Esophagus mucosa (tissue), 1 donor: ENCODE measurements around the gene EPHA1. TPM values are rescaled to one million over a fixed set of nuclear protein-coding genes. Genes with fewer than 3 reads are reported as not detected.
A peak's percentile ranks its signal among the peaks of the same experiment; 100 is the strongest.
"Not testable (repeated sequence)": the region's sequence is repeated elsewhere in the genome, so short reads cannot be mapped to it uniquely, and the experiment has no call there.

ENCODE experiments used
- ATAC-seq: fragments of 200-7000 bp; cut with Tn5 transposase; one replicate; pipeline ENCODE4 v1.9.1; 2020
- total RNA-seq: library from RNA; stranded (reverse); gene quantifications from one replicate; pipeline ENCODE4 v1.2.4, GENCODE V29; 2023
- donor health status: DM: yes; HTN: yes; CAD: no.

The EPHA1 gene
- total RNA-seq, 1 donor from 2014 or later = 79.0 TPM

DNA sequence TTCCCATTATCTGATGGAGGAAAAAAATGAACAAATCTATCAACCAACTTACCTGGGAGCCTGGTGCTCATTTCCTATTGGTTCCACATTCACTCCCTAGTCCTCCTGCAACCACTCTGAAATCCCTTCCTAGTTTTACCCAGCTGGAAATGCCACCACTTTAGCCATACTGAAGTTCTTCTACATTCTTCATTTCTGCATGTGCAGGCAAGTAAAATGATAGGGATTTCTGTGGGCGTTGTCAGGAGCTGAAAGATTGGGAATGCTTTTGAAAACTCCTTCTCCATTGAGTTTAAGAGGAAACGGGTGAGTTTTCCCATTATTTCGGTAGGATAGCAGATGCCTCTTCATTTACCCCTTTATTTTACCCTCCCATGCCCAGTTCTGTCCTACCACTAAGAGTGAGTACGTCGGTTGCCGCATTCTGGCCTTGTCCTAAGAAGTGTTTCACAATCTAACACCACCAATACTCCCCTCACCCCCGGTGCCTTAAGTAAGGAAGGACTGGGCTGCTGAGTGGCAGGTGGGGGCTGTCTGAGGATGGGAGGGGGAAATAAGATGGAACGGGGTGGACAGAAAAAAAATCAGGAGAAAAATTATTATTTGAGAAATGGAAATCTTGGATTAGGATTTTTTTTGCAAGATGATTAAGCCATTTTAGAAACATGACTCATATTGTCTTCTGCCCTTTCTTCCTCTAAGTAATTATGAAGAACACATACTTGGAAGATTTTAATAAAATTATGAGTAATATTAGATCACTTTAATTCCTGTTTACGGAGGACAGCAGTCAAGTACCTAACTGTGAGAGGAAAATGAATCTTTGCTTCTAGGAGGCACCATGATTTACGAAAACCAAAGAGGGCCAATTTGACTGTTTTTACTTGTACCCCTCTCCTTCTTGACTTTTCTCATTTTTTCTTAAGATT lies 21.4 kb upstream of the EPHA1 start:
- ATAC-seq = peak; percentile 44

DNA sequence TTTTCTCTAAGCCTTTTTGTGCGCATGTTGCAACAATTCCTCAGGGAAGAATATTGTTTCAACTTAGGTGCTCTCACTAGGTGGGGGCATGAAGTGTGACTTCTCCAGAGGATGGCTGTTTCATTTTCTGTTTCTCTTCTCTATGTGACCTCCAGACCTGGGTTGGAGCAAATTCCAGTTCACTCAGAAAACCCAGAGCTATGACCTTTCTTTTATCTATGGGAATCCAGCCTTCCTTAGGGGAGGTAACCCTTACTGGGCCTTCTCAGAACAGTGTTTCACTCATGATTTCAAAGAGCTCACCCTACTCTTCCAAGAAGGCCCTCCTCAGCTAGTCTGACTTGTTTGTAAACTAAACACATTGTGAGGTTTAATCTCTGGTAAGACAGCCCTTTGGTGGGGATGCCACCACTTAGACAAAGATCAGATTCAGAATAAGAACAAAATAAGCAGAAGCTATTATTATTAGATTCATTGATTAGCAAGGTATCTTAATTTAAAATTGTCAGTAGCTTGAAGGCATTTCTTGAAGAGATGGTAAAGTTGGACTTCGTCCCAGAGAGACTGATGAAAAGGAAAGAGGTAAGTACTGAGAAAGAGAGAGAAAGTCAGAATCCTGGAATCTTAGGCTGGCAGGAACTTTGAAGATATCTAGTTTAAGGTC lies 18.0 kb upstream of the EPHA1 start:
- ATAC-seq = no peak

DNA sequence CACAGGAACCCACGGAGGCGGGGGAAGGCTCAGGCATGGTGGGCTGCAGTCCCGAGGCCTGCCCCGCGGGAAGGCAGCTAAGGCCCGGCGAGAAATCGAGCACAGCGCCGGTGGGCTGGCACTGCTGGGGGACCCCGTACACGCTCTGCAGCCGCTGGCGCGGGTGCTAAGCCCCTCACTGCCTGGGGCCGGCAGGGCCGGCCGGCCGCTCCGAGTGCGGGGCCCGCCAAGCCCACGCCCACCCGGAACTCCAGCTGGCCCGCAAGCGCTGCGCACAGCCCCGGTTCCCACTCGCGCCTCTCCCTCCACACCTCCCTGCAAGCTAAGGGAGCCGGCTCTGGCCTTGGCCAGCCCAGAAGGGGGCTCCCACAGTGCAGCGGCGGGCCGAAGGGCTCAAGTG lies 15.8 kb upstream of the EPHA1 start:
- ATAC-seq = not testable (repeated sequence)

DNA sequence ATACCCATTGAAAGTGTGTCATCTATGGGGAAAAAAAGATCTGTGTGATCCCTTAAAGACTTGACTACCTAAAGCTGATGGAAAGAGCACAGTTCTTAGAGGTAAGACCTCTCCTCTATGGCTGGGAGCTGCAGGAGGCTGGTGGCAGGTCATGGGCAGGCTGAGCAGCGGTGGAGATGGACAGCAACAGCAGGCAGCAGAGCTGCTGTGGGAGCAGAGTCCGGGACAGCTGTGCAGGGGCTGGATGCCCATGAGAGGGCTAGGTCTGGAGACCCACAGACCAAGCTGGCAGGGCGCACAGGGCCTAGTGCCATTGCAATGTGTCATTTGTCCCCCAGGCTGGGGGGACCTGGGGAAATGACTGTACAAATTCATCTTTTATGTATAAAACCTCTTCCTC lies 13.4 kb upstream of the EPHA1 start:
- ATAC-seq = no peak

DNA sequence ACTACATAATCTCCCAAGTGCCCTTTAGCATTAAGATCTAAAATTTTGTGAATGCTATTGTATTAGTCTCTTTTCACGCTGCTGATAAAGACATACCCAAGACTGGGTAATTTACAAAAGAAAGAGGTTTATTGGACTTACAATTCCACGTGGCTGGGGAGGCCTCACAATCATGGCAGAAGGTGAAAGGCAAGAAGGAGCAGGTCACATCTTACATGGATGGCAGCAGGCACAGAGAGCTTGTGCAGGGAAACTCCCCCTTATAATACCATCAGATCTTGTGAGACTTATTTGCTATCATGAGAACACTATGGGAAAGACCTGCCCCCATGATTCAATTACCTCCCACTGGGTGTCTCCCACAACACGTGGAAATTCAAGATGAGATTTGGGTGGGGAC lies 12.0 kb upstream of the EPHA1 start:
- ATAC-seq = not testable (repeated sequence)

DNA sequence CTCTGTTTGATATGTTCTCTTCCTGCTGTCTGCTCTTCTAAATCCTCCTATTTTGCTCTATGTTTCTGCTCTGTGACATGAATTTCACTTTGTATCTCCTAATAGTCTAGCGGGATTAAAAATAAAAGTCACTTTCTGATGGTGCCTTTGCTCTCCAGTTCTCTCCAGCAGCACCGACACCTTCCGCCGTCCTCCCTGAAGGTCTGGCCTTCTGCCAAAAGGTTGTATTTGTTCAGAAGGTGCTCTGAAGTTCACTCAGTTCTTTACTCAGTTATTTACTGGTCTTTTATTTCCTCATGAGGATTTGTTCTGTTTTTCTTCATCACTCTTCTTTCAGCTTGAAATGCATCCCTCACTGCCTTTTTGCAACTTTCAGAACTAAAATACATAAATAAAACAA lies 11.2 kb upstream of the EPHA1 start:
- no peak for ATAC-seq

DNA sequence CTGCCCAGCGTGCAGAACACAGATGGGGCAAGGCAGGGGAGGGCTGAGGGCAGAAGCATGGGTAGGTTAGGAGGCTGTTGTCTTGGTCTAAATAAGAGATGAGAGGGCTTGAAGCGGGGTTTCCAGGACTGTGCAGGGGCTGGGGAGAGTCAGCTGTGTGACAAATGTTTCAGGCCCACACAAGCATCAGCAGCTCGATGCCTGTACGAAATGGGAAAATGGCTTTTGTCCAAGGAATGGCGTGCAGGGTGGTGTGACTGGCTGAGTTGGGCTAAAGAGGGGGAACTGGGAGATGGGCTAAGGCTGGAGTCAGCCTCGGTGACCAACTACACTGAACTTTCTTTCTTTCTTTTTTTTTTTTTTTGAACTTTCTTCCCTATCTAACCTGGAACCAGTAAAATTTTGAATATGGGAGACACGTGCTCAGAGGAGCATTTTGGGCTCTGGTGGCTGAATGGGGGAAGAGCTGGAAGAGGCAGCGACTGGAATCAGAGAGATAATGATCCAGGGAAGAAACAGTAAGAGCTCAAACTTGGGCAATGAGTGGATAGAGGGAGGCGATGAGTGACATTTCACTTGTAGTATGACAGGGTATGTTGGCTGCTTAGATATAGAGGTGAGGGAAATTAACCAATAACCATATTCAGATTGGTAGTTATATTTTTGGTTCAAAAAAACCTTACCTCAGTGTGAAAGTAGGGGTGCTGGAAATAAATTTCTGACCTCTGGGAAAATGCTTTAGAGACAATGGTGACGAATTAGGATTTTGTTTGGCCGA lies 10.2 kb upstream of the EPHA1 start:
- no peak for ATAC-seq

DNA sequence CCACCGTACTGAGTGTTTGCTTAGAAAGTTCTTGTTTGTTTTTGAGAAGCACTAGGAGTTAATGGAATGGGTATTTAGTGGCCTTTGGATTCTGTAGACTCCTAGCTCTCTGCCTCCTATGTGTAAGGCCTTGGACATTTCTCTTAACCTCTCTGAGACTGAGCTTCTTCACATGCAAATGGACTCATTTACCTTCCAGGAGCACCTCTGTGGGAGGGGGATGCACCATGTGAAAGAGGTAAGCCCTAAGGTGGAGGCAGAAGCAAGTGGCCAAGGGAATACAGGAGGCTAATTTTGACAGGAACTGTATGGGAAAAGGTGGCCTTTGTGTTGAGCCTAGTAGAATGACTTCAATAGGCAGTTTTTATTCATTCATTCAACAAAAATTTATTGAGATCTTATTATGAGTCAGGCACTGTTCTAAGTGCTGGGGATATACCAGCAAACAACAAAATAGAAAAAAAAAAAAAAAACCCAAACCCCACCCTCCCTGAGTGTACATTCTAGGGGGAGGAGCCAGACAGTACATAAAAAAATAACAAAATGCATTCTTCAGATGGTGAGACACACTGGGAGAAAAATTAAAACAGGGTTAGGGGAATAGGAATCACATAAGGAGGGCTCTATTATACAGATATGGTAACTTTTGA lies 9.2 kb upstream of the EPHA1 start:
- peak; percentile 54 for ATAC-seq

DNA sequence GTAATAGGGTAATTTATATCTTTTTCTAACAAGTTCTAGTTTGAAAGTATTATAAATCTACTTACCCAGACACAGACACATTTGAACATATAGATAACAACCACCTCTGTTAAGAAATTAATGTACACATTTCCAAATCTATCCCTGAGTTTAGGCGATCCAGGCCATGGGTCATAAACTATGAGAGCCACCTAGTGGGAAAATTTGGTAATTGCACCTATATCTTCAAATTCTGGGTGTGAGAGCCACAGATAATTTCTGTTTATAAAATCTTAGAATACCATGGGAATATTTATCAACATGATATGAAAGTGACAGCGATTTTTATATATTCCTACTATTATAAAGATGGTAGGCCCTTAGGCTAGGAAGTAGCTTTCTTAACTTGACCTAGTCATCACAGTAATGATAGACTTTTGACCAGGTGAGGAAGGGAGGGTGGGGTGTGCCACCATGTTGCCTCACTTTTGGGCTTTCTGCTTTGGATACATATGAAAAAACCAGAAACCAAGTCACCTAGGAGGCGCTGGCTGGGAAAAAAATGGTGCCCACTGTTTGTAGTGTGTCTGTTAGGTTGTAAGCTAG lies 8.0 kb upstream of the EPHA1 start:
- ATAC-seq = peak; percentile 62

DNA sequence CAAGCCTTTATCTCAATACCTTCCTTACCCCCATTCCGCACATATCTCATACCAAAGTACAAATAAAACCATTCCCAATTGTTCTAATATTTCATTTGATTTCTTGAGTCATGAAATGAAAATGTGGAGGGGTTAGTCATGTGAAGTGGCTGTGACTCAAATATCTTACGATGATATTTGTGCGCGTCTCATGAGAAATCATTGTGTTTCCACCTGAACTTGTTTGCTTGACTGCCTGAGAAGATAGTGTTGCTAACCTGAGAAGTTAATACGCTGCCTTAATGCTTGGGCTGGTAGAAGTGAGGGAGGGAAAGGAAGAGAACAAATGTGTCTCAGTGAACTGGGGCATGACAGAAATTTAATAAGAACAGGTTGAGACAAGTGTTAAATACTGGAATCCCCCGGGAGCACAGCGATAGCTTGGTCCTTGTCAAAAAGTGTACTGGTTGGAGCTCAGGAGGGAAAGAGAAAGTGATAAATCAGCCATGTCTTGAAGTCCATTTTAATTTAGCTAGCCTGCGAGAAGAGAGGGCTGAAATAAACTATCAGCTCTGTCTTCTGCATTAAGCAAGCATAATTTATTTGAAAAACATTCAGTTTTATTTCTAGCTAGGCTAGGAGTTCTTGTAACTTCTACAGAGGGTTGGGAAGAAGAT lies 7.2 kb upstream of the EPHA1 start:
- peak; percentile 83 for ATAC-seq

DNA sequence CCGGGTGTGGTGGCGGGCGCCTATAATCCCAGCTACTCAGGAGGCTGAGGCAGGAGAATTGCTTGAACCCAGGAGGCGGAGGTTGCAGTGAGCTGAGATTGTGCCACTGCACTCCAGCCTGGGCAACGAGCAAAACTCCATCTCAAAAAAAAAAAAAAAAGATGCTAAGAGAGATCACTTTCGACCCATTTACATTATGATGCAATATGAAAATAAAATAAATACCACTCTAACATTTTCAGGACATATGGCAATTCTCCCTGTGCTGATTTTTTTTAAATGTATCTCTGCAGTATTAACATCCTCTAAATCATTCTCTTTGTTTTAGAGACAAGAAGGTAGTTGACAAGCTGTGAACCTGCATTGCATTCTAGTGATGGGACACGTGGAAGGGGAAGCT lies 6.6 kb upstream of the EPHA1 start:
- ATAC-seq = not testable (repeated sequence)

DNA sequence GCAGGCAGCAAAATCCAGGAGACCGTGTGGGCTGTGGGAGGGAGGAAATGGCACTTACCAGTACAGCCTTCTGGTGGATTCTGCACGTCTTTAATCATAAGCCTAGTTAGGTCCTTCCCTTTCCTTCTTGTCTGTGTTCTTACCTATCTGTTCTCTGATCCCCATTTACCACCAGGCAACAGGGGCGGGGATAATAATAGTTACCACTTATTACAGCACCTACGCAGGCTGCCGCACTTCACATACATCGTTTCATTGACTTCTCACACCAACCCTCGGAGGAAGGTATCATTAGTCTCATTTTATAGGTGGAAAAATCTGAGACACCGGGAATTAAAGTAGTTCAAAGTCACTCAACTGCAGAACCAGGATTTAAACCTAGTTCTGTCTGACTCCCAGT lies 4.5 kb upstream of the EPHA1 start:
- no peak for ATAC-seq

DNA sequence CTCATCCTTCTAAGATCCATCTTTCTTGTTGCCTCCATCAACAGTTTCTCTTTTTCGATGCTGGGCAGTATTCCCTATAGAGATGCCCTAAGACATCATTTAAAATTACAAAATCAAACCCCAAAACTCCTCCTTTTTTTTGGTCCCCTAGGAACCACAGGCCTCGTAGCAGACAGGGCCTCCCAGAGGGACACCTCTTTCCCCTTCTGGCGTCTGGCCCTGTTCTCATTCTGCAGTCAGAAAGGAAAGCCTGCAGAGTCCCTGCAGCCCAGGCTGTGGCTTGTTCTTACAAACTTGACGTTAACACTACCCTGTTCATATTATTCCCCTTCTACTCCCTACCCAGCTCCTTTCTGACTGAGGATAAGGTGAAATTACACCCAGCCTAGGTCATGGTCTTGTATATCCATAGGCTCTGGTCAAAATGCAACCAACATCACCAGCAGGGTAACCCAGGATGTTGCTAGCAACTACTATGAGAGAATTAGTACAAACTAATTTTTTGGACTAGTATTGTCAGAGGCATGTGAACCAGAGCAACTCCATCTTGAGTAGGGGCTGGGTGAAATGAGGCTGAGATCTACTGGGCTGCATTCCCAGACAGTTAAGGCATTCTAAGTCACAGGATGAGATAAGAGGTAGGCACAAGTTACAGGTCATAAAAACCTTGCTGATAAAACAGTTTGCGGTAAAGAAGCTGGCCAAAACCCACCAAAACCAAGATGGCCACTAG lies 3.5 kb upstream of the EPHA1 start:
- no peak for ATAC-seq

DNA sequence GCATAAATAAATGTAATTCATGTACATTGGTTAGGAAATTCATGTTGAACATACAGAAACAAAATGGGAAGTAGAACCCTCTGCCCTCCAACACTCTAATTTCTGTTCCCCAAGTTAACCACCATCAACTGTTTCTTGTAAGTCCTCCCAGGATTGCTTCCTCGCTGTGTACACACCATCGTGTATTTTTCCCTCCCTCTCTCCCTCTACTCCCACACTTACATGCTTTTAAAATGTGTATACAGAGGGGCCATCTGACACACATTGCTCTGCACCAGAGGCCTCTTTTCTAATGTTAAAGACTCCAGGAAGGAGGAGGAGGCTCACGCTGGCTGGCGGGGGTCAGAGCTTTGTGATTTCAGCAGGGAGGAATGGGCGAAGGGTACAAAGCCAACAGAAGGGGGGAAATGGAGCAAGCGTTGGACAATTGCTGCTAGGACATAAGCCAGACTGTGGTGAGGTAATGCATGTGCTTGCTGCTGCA lies 1.9 kb upstream of the EPHA1 start:
- ATAC-seq = no peak

DNA sequence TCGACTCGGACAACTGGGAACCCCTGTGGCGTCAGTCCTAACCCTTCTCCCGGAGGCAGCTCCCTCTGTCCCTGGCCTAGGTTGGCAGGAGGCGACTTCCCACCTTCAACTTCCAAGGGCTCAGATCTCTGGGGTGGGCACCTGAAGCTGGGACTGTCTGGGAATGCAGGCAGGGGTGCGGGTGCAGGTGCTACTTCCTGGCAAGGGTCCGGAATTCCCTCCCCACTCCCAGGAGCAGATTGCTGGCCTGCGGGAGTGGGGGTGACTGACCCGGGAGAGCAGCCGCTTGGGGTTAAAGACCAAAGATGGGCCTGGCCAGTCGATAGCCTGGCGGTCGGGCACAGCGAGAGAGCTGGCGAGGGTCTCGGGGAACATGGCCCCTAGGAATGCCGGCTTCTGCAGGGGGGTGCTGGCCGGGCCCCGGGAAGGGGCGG lies 387 bp downstream of the EPHA1 start:
- no peak for ATAC-seq

DNA sequence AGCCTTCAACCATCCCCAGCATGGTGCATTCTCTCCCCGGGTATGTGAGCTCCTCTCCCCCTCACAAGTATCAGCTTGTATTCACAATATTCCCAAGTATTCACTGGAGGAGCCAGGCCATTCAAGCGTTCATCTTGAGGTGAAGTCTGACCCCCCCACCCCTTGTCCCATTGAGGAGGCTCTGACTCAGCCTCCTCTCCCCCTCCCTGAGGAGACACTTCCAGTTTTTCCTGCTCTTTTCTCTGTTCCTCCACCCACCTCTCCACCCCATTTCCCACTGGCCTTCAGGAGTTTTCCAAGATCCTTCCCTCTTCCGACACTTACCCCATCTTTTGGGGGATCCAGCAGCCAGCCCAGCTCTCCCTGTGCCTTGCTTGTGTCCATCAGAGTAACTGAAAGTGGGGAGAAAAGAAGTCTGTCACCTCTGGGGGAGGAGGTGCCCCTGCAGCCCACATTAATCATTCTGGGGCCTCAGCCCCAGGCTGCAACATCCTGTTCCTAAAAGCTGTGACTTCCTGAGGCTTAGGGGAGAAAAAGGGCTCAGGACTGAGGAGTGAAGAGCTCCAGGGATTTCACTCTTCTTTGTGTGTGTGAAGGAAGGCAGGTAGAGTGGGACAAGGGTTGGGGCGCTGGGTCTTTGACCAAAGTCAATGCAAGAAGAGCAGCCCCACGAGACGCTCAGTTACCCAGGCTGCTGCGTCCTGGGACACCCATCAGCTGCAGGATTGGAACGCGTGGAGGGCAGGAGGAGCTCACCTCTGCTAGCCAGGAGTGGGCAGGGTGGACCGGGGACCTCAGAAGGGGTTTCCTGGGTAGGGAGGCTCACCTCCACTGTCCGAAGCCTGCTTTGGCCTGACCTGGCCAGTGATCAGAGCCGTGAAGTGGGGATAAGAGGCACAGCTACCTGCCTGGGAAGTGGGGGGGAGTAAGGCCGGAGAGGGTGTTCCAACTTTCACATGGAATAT lies 1.1 kb downstream of the EPHA1 start:
- ATAC-seq = peak; percentile 29

DNA sequence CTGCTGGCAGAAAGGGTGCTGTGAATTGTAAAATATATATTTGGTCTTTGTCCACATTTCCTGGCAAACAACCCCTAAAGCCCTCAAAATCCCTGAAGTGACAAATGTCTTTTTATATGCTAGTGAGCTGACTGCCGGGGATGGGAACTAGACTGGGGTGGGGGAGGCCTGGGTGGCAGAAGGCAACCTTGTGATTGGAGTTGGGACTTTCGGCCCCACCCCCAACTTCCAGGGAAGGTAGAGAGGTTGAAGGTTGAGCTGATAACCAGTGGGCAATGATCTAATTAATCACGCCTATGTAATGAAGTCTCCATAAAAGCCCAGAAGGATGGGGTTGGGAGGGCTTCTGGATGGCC lies 2.7 kb downstream of the EPHA1 start:
- no peak for ATAC-seq

DNA sequence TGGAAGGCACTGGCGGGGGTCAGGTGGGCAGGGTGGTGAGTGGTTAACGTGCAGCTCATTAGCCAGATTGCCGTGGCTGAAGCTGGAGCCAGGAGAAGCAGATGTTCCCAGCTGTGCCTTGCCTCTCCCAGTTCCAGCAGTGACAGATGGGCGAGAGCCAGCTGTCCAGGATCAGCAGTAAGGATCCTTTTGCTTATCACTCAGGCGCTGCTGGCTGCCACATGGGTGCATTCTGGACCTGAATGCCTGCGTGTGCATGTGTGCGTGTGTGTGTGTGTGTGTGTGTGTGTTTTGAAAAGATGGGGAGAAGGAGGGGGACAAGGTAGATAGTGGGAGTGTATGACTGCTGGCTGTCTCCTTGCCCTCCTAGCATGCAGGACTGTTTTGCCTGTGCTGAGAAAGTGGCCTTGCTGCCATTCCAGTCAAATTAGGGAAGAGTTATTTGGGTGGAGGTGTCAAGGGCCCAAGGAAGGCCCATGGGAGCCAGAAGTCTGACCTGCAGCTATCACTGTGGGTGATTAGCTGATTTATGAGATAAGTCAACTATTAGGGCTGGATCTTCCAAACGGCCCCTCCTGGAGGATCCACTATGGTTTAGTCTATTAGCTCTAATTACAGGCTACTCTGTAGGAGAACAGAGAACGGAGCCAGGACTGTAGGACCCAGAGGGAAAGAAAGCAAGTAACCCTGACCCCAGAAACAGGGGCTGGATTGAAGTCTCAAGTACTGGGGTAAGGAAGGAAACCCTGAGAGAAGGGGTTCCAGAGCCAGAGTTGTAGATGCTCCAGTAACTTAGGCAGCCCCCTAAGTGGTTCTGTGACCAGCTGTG lies 3.3 kb downstream of the EPHA1 start:
- ATAC-seq = no peak

DNA sequence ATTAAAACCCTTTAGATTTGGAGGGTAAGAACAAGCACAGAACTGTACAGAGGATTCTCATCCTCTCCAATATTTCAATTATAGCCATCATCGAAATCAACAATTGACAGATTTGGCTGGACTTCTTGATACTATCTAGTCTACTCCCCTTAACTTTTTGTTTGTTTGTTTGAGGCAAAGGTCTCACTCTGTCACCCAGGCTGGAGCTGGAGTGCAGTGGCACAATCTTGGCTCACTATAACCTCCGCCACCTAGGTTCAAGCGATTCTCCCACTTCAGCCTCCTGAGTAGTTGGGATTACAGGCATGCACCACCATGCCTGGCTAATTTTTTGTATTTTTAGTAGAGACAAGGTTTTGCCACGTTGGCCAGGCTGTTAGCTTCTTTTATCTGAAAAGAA lies 6.4 kb downstream of the EPHA1 start:
- not testable (repeated sequence) for ATAC-seq
